Measurements from ENCODE around the gene PAFAH1B2. TPM values are rescaled to one million over a fixed set of nuclear protein-coding genes. Genes with fewer than 3 reads are reported as not detected.
A peak's percentile ranks its signal among the peaks of the same experiment; 100 is the strongest.
"Not testable (repeated sequence)": the region's sequence is repeated elsewhere in the genome, so short reads cannot be mapped to it uniquely, and the experiment has no call there.

The PAFAH1B2 gene
- total RNA-seq, 1 donor from 2014 or later, result 98.6 TPM

DNA sequence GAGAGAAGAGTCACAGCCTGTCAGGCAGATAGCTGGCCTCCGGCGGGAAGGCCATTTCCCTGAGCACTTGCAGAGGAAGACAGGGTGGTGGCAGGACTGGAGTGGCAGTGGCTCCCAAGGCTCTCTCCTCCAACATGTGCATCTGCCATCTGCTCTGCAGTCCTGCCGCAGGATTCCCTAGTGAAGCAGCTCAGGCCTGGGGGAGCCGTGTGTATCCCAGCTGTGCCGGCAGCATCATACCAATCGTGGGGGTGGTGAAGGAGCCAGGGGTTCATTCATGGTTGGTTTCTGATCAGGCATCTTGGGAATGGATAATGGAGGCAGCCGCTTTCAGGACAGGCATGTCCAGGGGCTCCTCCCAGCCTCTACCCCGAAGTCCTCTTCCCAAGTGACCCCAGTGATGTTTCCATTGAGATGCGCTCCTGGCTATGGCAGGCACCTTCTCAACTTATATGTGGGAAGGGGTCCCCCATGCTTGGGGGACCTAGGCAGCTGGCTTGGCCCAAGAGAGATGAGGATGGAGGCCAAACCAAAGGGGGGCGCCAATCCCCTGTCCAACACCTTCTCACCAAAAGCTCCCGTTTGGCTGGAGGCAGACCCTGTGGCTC lies 61.2 kb downstream of the PAFAH1B2 start:
- no peak overlapping the region for H3K27ac Mint-ChIP-seq
- H3K9me3 Mint-ChIP-seq, result no peaks in the 10 kb centered on the region
- H3K27me3 Mint-ChIP-seq (ENCODE audit: low read depth), result no peaks in the 10 kb centered on the region
- no peak for TF ChIP-seq CTCF (IDR thresholded peaks at IDR 0.05; ENCODE audit: unreplicated experiment)
- H3K4me3 Mint-ChIP-seq, result no peak overlapping the region
- peaks cover 6% of the 10 kb centered on the region for H3K4me1 Mint-ChIP-seq
- DNase-seq (ENCODE audit: low spot score in 2 of 2, unreplicated experiment in 2 of 2), result no peak
- H3K36me3 Mint-ChIP-seq, result peaks cover 15% of the 10 kb centered on the region

GRCh38 chr11:117206111-117206510 lies 62.0 kb downstream of the PAFAH1B2 start:
- H3K36me3 Mint-ChIP-seq, result peaks cover 15% of the 10 kb centered on the region
- not testable (repeated sequence) for H3K27me3 Mint-ChIP-seq (ENCODE audit: low read depth); DNase-seq (ENCODE audit: low spot score in 2 of 2, unreplicated experiment in 2 of 2); H3K9me3 Mint-ChIP-seq; H3K4me3 Mint-ChIP-seq; H3K4me1 Mint-ChIP-seq
- H3K27ac Mint-ChIP-seq, result peak overlapping the region; percentile 34

DNA sequence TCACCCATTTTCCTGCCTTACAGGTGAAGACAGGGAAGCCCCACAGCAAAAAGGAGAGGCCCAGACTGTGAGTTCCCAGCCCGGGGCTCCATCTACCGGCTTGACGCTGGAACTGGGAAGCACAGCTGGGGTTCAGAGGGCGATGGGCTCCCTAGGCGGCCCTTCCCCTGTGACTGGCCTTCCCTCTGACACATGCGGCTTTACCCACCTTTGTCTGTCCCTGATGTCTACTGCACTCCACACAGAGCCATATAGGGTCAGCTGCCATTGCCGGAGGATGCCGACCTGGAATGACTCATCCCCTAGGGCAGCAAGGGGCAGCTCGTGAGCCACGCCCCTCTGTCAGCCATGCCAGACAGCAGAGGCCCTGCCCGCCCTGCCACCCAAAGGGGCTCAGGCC lies 62.8 kb downstream of the PAFAH1B2 start:
- H3K9me3 Mint-ChIP-seq; H3K27ac Mint-ChIP-seq; H3K27me3 Mint-ChIP-seq (ENCODE audit: low read depth); DNase-seq (ENCODE audit: low spot score in 2 of 2, unreplicated experiment in 2 of 2); H3K4me1 Mint-ChIP-seq; H3K4me3 Mint-ChIP-seq: not testable (repeated sequence)
- peaks cover 19% of the 10 kb centered on the region for H3K36me3 Mint-ChIP-seq

DNA sequence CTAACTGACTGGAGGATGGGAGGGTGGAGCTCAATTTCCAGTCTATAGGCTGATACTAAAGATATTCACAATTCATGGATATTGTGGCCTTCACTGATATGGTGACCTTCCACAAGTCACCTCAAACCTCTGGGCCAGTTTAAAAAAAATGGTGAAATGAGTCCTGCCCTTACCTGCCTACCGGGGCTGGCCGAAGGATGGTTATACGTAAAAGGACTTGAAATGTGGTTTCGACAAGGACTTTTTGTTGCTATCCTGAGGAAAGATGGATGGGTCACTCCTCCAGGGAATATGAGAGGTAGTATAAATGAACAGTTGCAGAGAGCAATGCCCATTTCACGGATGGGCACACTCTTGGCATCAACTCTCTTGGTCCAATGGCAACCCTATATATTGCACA lies 63.4 kb downstream of the PAFAH1B2 start:
- H3K27ac Mint-ChIP-seq; H3K9me3 Mint-ChIP-seq; DNase-seq (ENCODE audit: low spot score in 2 of 2, unreplicated experiment in 2 of 2); H3K4me3 Mint-ChIP-seq; H3K4me1 Mint-ChIP-seq; H3K27me3 Mint-ChIP-seq (ENCODE audit: low read depth): not testable (repeated sequence)
- peaks cover 19% of the 10 kb centered on the region for H3K36me3 Mint-ChIP-seq

DNA sequence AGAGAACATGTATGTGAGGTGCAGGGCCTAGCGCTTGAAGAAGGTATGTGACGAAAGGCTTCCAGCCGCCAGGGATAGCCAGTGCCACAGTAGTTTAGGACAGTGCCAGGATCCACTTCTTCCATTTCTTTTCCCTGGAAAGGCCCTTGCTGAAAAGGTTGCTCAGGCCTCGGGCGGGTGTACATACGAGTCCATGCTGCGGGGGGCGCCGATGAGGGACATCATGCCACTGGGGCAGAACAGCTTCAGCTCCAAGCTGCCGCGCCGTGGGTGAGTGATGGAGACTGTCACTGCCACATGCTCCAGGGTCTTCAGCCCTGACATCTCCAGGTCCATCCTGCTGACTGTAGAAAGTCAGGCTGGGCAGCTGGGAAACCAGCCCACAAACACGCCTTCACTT lies 64.6 kb downstream of the PAFAH1B2 start:
- H3K36me3 Mint-ChIP-seq, result peaks cover 28% of the 10 kb centered on the region
- not testable (repeated sequence) for DNase-seq (ENCODE audit: low spot score in 2 of 2, unreplicated experiment in 2 of 2); H3K4me1 Mint-ChIP-seq; H3K9me3 Mint-ChIP-seq; H3K27ac Mint-ChIP-seq; H3K4me3 Mint-ChIP-seq; H3K27me3 Mint-ChIP-seq (ENCODE audit: low read depth)

DNA sequence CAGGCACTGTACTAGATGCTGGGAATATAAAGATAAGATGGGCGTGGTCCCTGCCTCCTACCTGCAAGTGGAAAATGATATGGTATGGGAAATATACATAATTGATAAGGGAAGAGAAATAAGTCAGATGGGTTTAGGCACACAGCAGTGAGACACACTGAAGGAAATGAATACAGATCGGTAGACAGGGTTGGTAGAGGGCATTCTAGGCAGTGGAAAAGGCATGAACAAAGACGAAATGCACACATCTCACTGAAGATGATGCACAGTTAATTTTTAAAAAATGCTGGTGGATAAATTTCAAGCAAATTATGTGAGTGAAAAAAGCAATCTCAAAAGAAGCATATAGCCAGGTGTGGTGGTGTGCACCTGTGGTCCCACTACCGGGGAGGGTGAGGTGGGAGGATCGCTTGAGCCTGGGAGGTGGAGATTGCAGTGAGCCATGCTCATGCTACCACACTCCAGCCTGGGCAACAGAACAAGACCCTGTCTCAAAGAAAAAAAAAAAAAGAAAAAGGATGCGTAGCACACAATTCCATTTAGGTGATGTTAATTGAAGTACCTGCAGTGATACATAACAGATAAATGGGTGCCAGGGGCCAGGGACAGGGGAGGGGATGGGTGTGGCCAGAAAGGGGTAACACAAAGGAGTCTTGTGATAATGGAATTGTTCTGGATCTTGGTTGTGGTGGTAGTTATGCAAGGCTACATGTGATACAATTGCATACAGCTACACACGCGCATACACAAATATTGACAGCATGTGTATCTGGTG lies 65.5 kb downstream of the PAFAH1B2 start:
- not testable (repeated sequence) for H3K27ac Mint-ChIP-seq; H3K9me3 Mint-ChIP-seq; DNase-seq (ENCODE audit: low spot score in 2 of 2, unreplicated experiment in 2 of 2); H3K27me3 Mint-ChIP-seq (ENCODE audit: low read depth); H3K4me1 Mint-ChIP-seq; H3K4me3 Mint-ChIP-seq
- peaks cover 33% of the 10 kb centered on the region for H3K36me3 Mint-ChIP-seq

DNA sequence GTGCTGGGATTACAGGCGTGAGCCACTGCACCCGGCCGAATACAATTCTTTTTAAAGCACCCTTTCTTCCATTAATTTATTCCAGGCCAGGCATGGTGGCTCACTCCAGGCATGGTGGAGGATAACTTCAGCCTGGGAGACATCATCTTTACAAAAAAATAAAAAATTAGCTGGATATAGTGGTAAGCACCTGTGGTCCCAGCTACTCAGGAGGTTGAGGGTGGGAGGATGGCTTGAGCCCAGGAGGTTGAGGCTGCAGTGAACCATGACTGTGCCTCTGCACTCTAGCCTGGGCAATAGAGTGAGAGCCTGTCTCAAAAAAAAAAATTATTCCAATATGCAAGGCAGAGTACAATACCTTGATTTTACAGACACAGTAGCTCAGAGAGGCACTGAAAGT lies 66.5 kb downstream of the PAFAH1B2 start:
- peaks cover 27% of the 10 kb centered on the region for H3K36me3 Mint-ChIP-seq
- no peaks in the 10 kb centered on the region for H3K27me3 Mint-ChIP-seq (ENCODE audit: low read depth)
- H3K9me3 Mint-ChIP-seq, result no peaks in the 10 kb centered on the region
- H3K27ac Mint-ChIP-seq, result no peak overlapping the region
- H3K4me3 Mint-ChIP-seq, result no peak overlapping the region
- DNase-seq (ENCODE audit: low spot score in 2 of 2, unreplicated experiment in 2 of 2), result no peak
- no peak for TF ChIP-seq CTCF (IDR thresholded peaks at IDR 0.05; ENCODE audit: unreplicated experiment)
- H3K4me1 Mint-ChIP-seq, result no peaks in the 10 kb centered on the region

DNA sequence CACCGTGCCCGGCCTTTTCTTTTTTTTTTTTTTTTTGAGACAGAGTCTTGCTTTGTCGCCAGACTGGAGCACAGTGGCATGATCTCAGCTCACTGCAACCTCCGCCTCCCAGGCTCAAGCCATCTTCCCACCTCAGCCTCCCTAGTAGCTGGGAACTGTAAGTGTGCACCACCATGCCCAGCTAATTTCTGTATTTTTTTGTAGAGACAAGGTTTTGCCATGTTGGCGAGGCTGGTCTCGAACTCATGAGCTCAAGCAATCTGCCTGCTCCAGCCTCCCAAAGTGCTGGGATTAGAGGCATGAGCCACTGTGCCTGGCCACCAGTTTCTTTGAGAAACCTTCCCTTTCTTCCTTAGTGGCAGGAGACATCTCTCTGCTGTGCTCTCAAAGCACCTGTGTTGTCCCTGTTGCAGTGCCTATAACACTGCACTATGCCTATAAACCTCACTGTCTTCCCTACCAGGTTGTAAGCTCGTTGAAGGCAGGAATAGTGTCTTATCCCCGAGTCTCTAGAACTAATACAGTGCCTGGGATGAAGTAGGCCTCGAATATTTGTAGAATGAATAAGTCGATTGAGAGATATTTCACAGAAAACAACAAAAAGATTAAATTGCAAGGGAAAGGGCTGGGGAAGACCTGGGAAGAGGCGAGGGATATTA lies 68.7 kb downstream of the PAFAH1B2 start:
- H3K4me1 Mint-ChIP-seq, result peaks cover 2% of the 10 kb centered on the region
- H3K4me3 Mint-ChIP-seq, result no peak overlapping the region
- TF ChIP-seq CTCF (IDR thresholded peaks at IDR 0.05; ENCODE audit: unreplicated experiment), result no peak
- DNase-seq (ENCODE audit: low spot score in 2 of 2, unreplicated experiment in 2 of 2), result no peak
- H3K27me3 Mint-ChIP-seq (ENCODE audit: low read depth), result no peaks in the 10 kb centered on the region
- H3K9me3 Mint-ChIP-seq, result no peaks in the 10 kb centered on the region
- no peak overlapping the region for H3K27ac Mint-ChIP-seq
- H3K36me3 Mint-ChIP-seq, result peaks cover 26% of the 10 kb centered on the region
